Stimulated activated CD4-positive, alpha-beta T cell treated with anti-CD3 and anti-CD28 coated beads, TNF-alpha, amount 100 ng/mL, for 1 hour (primary cell): ENCODE results near the gene PDE4D.
"Not testable (repeated sequence)": the region's sequence is repeated elsewhere in the genome, so short reads cannot be mapped to it uniquely, and the experiment has no call there.

Source experiments
- DNase-seq, 3 donors: peaks; one replicate each; pipeline ENCODE4 v3.0.0-alpha.2; 2020; ENCODE audit warnings: low read depth in 3 of 3, low spot score in 1 of 3

The PDE4D gene

GRCh38 chr5:59385700-59386099 is 507.8 kb downstream of the PDE4D start:
- DNase-seq: no peak

- DNase-seq: no peak
Measured at GRCh38 chr5:59380350-59380951, 513.1 kb downstream of the PDE4D start.

DNA sequence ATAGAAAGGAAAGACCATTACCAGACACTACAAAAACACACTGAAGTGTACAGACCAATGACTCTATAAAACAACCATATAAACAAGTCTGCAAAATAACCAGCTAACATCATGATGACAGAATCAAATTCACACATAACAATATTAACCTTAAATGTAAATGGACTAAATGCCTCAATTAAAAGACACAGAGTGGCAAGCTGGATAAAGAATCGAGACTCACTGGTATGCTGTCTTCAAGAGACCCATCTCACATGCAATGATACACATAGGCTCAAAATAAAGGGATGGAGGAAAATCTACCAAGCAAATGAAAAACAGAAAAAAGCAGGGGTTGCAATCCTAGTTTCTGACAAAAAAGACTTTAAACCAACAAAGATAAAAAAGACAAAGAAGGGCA is 519.5 kb downstream of the PDE4D start:
- not testable (repeated sequence) for DNase-seq

GRCh38 chr5:59371525-59372127 is 521.9 kb downstream of the PDE4D start:
- DNase-seq: no peak

DNA sequence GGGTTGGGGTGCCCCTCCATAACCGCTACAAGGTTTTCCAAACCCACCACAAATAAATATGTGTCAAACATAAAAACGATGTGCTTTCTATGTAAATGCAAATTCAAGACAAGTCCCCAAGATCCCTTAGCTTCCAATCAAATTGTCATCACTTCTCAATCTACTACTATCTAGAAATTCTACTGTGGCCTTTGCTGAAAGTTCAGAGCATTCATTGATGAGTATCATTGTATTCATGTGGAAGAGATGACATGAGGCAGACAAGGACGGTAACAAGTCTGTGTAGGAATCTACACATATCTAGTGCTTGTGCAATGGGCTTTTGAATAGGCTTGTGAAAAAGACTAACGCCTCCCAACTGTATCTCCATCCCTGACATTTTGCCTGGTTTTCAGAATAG is 524.6 kb downstream of the PDE4D start:
- no peak for DNase-seq

DNA sequence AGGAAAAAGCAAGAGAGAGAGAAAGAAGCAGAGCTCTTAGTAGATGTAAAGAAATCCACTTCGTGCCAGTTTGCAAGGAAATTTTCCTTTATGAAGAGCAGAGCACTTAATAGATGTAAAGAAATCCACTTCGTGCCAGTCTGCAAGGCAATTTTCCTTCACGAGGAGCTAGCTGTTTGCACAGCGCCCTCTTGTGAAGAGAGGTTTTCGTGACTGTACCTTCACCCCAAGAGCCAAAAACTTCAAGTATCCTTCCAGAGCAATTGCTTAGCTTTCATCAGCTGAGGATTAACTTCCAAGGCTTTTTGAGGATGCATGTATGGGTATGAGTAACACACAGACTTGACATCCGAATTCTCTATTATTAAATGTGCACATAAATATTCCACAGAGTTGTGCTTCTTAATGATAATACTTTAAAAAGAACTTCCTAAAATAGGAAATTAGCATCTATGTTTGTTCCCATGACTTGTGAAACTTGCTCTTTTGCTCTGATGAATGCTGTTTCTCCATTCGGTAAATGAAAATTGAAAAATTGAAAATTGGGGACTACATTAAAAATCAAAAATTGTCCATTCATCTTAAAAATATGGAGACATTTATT is 525.6 kb downstream of the PDE4D start:
- DNase-seq: no peak

DNA sequence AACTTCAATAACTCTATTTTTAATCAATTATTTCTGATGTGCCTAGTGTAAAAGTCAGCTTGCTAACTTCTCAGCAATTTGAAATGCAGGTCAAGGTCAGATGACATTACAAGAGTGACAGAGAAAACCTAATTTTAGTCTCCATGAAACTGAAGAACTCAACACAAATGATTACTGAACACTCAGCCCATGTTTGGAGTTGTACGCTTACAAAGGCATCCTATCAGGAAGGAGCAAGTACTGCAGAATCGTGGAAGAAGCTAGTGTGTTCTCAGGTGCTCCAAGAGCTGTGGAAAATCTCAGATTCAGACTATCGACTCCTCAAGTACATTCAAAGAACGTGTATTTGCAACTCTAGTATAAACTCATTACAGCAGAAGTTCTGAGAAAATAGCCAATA is 526.7 kb downstream of the PDE4D start:
- DNase-seq: no peak

DNA sequence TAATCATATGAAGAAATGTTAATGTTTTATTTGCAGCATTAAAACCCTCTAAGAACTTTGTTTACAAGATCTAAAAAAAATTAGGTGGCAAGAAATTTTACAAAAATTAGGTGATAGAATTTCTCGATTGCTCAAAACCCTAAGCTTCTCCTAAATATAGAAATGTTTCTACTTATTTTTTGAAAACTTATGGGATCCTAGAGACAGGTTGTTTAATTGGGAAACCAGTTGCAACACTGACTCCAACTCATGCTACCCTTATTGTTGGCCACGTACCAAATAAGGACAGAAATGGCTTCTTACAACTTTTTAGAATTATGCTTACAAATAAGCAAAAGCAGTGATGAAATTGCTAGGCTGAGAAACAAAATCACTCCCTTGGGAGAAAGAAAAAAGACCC is 531.1 kb downstream of the PDE4D start:
- no peak for DNase-seq

GRCh38 chr5:59361454-59361853 is 532.1 kb downstream of the PDE4D start:
- no peak for DNase-seq

GRCh38 chr5:59360130-59360555 is 533.4 kb downstream of the PDE4D start:
- no peak for DNase-seq

- no peak for DNase-seq
Measured at GRCh38 chr5:59358005-59358861, 535.3 kb downstream of the PDE4D start.

DNA sequence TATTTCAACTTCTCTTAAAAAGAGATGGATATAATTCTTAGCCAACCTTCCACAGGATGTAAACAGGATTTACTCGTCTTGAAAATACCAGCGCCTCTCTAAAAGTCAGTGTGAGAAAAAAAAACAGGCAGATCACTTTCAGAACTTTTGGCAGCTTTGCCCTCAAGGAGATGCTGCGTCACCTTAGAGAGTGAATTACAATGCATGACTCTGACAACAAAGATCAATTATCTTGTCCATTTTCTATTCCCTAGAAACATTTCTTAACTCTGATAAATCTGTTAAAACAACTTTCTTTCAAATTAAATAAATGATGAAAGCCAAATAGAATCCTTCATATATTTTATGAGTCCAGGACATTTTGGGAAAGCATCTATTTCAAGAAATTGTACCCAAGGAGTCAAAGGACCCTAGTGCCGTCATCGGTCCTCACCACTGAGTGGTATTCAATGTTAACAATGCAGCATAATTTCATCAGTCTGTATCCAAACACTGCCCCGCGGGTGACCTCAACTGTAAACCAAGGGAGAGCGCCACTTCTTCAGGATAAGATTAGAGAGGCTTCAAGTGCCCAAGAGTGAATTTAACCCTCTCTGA is 536.0 kb downstream of the PDE4D start:
- DNase-seq: no peak

DNA sequence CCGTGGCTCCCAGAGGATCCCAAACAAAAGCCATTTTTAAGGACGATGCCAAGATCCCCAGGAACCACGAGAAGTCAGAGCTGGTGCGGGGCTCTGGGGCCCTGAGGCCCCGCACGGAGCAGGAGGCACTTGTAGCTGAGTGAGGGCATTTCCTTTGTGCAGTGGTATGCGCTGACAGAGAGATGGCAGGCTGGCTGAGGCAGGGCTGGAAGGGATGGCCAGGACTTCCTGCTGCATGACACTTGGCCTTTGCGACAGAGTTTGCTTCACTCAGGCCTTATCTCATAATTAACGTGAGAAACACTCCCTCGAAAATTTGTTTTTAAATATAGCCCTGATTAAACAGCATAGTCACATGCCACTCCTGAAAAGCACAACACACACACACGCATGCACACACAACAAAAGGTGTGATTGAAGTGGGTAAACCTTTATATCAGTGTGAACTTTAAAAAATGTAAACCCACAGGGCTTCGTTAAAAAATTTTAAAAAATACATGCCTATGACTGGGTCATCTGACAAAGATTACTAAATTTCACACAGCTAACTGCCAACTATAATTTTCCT is 536.6 kb downstream of the PDE4D start:
- no peak for DNase-seq

DNA sequence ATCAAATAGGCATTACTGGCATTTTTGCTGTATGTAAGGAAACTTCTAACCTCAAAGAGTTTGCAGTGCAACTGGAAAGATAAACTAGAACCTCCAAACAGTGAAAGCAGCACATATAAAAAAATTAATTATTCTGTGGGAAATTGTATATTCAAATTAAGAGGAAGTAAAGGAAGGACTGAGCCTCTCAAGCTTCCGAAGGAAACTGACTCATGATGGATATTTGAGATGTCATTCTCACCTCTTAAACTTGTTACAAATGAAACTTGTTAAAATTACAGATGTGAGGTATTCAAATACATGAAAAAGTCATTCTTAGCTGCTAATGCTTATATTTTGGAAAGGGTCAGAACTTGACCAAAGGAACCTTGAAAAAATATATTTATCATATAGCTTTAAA is 538.7 kb downstream of the PDE4D start:
- DNase-seq: no peak

DNA sequence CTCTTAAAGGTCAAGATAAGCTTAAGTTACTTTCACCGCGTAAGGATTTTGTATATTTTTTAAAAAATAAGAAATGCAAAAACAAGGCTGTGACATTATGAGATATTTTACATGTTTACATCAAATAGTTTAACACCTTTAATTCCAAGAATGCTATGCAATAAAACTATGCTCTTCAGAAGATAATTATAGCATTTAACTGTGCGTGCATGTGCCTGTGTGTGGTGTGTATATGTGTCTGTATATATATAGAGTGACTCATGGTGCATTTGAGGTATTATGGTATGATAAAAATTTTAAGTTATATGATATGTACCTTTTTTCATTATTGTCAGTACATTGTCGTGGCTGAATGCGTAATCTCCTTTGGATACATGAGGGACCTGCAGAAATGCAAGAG is 539.3 kb downstream of the PDE4D start:
- DNase-seq: no peak

GRCh38 chr5:59351076-59351794 is 542.3 kb downstream of the PDE4D start:
- DNase-seq: no peak

- no peak for DNase-seq
Measured at GRCh38 chr5:59348189-59348588, 545.3 kb downstream of the PDE4D start.

GRCh38 chr5:59346982-59347381 is 546.5 kb downstream of the PDE4D start:
- DNase-seq: no peak

- no peak for DNase-seq
Measured at GRCh38 chr5:59346514-59346913, 547.0 kb downstream of the PDE4D start.

DNA sequence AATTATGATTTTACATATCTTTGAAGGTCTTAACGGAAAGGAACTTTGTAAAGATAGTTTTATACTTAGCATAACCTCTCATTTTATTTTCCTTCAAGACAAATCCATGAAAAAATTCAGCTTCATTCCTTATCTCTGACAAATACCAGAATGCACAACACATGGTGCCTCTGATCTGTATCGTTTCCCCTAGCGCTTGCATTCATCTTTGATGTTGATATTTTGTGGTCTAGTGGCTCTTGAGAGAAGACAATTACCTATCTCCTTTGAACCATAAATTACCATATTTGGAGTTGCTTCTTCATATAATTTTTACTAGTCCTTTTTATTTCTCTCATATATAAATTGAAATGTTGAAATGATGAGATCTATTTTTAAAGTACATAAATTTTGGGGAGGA is 551.3 kb downstream of the PDE4D start:
- no peak for DNase-seq

DNA sequence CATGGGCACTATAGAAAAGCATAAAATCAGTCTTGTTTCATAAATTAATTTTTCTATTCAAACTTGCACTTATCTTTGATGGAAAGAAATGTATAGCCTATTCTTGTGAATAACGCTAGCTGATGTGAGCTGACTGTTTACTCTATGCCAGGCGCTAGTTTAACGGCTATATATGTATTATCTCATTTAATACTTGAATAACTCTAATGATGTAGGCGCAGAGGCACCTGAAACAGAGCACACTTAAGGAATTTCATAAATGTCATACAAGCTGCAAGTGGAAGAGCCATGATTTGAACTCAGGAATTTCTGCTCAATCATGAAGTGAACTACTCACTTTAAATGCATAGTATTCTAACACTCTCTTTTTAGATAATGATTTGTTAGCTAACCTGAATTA is 551.8 kb downstream of the PDE4D start:
- no peak for DNase-seq
